Prostate gland (tissue), 2 donors: Measurements from ENCODE around the gene LSM12.

Source experiments
- POLR2A ChIP-seq: fragments of 450-650 bp; IDR thresholded peaks from one replicate; pipeline ENCODE4 v1.6.1; 2016; ENCODE audit warnings: antibody characterized with exemption, mild to moderate bottlenecking
- POLR2AphosphoS5 ChIP-seq: sonication (generic); formaldehyde crosslinking; IDR thresholded peaks from one replicate; pipeline ENCODE4 v1.6.1; 2017; ENCODE audit warnings: antibody characterized with exemption
- TF ChIP-seq, protein P1 (sequence below), 4 experiments: fragments of 200-600 bp in 2 of 4; fragments of 450-650 bp in 2 of 4; sonication (generic) in 2 of 4; IDR thresholded peaks; 1 replicate in 3 of 4; 2 replicates in 1 of 4; pipeline ENCODE4 v1.5.1; 2016 to 2019; ENCODE audit warnings: antibody characterized with exemption in 4 of 4, mild to moderate bottlenecking in 2 of 4, moderate library complexity in 2 of 4

DNA sequence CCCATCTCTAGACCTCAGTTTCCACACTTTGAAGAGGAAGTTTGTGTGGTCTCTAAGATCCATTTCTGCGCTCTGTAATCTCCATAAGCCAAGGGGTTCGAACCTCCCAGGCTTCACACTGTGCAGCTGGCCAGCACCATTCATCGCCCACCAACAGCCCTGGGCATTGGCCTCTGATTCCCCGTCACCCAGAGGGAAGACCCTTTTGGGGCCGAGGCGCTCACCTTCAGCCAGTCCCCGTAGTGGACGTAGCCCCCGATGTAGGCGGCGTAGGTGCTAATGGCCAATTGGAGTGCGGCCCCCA, 52.4 kb downstream of the LSM12 start:
- TF ChIP-seq, protein P1, sequence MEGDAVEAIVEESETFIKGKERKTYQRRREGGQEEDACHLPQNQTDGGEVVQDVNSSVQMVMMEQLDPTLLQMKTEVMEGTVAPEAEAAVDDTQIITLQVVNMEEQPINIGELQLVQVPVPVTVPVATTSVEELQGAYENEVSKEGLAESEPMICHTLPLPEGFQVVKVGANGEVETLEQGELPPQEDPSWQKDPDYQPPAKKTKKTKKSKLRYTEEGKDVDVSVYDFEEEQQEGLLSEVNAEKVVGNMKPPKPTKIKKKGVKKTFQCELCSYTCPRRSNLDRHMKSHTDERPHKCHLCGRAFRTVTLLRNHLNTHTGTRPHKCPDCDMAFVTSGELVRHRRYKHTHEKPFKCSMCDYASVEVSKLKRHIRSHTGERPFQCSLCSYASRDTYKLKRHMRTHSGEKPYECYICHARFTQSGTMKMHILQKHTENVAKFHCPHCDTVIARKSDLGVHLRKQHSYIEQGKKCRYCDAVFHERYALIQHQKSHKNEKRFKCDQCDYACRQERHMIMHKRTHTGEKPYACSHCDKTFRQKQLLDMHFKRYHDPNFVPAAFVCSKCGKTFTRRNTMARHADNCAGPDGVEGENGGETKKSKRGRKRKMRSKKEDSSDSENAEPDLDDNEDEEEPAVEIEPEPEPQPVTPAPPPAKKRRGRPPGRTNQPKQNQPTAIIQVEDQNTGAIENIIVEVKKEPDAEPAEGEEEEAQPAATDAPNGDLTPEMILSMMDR (IDR thresholded peaks at IDR 0.05) = no peak
- TF ChIP-seq POLR2A (no peak), POLR2AphosphoS5 (no peak)
